NCI-H2196 (cell line): Measurements from ENCODE around the gene CALY.
"Not testable (repeated sequence)": the region's sequence is repeated elsewhere in the genome, so short reads cannot be mapped to it uniquely, and the experiment has no call there.

Experiments
- DNase-seq: peaks from one replicate; lab custom pipeline; 2025; ENCODE audit not compliant: unreplicated experiment; lab: John Stamatoyannopoulos, UW

CALY gene

DNA sequence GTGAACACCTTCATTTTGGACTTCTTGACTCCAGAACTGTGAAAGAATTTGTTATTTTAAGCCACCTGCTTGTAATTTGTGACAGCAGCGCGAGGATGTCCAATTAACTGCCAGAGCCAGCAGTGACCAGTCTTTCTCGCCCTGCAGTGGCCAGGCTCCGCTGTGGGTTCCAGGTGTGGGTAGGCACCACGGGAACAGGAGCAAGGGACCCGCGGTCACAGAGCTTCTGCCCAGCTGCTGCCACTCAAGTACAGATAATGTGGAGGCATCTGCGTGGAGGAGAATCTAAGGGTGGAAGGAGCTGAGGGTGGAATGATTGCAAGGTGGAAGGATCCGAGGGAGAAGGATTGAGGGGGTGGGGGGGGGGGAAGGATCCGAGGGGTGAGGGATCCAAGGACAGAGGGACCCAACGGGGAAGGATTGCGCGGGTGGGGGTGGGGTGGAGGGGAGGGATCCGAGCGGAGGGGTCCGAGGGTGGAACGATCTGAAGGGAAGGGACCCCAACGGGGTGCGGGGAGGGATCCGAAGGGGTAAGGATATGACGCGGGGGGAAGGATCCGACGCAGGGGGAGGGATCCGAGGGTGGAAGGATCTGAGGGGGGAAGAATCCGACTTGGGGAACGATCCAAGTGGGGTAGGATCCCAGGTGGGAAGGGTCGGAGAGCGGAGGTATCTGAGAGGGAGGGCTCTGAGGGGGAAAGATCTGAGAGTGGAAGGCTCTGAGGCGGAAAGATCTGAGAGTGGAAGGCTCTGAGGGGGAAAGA, 3.6 kb downstream of the CALY start:
- no peak for DNase-seq

DNA sequence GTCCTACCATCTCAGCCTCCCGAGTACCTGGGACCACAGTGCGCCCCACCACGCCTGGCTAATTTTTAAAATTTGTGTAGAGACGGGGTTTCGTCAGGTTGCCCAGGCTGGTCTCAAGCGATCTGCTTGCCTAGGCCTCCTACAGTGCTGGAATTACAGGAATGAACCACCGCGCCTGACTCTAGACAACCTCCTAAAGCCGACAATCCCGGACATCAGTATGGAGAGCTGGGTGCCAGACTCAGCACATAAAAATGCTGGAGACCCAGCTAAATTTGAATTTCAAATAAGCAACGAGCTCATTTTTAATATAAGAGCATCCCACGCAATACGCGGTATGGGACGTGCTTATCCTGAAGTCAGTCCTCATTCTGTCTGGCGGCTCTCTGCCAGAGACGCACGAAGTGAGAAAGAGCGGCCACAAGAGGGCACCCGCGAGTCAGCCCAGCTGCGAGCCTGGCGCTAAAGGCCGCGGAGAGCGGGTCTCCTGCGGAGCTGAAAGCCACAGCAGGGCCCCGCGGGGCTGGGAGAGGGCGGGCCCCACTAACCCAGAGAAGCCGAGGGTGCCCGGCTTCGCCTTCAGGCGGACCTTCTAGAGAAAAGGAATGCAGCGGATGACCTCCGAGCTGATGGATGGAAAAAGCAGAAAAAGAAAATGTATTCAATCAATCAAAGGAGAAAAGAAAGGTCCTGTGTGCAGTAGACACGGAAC, 7.0 kb downstream of the CALY start:
- peak; percentile 74 for DNase-seq

DNA sequence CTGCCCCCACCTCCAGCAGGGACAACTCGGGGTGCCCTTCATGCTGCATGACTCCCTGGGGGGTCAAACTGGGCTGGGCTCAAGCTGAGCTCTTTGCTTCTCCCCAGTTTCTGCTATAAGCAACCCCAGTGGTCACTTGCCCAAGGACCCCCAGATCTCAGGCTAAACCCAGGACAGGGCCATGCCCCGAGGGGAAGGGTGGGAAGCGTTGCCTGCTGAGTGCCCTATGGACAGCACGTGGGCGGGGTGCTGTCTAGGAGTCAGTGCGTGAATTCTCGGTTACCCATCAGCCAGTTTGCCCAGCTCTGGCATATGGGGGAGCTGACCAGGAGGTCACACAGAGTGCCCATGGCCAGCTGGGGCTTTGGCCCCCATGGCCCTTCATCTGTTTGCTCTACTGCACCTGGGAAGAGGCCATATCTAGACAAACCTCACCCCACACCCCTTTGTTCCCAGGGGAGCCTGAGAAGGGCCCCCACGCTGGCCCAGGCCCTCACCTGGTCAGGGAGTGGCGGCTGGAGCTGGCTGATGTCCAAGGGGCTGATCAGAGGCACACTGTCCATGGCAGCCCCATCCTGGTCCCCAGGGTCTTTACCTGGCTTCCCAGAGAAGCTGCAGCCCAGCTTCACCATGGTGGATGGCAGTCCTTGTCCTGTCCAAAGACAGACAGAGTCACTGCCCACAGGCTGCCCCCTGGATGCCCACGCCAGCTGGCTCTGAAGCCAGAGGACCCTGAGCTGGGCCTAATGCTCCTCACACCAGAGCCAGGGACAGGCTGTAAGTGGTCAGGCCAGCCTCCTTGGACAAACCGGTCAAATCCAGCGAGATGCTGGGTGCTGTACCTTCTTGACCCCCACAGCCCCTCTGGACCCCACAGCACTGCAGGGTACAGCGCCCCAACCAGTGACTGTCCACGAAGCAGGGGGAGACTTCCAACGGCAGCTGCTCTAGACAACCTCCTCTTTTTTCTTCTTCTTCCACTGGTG, 8.0 kb downstream of the CALY start:
- no peak for DNase-seq

DNA sequence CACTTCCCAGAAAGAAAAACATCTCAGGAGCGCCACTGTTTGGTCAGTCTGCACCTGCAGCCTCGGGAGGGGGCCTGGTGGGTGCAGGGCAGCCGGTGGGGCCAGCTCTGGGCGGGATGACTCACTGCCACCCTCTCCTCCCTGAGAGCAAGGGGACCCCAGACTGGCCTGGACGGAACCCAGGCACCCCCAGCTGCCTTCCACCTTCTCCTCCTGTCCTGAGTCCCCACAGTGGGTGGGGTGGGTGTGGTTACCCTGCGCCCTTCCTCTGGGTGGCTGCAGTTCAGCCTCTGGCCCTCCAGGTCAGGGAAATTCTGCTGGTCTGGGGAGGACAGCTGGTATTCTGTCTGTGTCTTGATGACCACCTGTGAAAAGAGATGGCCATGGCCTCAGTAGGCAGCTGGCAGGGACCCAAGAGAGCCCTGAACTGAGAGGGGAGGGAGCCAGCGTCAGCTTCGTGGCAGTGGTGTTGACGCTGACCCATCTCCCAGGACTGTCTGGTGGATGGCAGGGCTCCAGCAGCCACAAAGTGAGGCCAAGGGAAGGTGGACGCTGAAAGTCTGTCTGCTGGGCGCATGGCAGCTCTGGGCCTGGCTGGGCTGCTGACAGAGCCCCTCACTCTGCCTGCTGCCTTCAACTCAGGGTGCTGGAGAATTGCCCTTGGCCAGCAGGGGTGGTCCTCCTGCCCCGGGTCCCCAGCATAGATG, 8.9 kb downstream of the CALY start:
- peak; percentile 34 for DNase-seq

DNA sequence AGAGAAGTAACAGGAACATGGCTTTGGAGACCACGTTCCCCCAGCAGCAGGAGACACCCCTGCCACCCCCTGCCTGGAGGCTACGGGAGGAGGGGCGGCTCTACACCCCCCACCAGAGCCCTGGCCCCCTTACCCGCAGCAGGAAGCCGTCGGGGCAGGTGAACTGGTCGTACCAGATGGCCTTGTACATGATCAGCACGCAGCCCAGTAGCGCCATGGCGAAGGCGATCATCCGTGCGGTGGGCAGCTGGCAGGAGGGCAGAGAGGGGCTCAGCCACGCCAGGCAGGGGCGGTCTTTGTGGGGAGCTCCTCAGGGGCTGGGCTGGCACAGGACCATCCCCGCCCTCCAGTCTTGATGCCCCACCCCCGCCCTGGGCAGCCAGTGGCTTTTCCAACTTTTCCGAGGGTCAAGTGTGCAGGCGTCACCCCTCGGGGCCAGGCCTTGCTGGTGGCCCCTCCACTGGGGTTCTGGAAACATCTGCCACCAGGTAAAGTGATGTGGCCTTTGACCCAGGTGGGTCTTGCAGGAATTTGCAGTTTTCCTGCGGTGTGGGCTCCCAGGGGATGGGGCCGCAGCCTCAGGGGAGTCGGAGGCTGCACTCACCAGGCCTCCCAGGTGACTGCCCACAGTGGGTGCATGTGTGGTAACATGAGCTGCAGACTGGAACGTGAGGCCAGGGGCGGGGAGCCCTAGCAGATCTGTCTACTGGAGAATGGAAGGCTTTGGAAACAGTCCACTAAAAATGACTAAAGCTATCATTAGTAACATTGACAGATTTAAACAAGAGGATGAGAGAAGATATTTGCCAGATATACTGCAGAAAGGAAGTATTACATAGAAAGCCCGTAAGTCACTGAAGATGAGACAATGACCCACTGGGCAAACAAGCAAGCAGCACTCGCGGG, 9.7 kb downstream of the CALY start:
- peak; percentile 34 for DNase-seq

DNA sequence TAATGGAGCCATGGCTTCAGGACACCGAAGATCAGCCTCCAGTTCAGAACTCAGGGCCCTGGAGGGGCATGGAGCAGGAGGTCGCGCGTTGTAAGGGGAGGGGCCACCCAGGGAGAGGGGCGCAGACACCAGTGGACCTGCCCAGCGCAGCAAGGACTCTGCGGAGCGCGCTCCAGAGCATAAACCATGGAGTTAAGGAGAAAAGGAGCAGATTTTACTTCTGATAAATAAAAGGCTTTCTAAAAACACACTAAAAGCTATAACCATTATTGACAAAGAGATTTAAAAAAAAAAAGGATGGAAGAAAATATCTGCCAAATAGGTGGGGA, 10.5 kb downstream of the CALY start:
- no peak for DNase-seq

DNA sequence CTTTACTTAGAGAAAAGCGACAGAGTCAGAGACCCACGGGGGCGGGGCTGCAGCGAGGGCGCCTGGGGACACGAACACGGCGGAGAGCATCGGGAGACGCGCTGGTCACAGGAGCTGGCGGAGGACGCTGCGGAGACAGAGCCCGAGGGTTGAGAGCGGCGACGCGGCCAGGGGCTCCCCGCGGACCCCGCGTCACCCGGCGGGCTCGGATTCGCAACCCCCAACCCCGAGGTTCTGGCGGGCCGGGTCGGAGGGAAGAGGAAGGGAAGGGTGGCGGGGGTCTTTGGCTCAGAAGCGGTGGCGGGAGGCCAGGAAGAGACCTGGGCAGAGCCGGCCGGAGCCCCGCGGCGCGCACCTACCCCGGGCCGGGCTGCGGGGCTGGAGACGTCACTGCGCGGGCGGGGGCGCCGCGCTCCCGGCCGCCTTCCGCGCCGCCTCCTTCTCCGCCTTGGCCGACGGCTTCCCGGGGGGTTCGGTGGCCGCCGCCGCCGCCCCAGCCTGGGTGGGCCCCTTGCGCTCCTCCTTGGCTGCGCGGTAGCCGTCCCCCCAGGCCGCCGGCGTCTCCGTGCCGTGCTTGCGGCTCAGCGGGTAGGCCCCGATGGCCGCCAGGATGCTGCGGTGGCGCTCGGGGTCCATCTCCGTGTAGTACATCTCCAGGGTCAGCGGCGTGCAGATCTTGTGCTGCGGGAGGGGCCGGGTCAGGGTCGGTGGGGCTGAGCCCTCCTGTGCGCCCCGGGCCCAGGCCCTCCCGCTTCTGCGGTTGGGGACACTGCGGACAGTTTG, 11.1 kb downstream of the CALY start:
- DNase-seq, result peak; percentile 3

DNA sequence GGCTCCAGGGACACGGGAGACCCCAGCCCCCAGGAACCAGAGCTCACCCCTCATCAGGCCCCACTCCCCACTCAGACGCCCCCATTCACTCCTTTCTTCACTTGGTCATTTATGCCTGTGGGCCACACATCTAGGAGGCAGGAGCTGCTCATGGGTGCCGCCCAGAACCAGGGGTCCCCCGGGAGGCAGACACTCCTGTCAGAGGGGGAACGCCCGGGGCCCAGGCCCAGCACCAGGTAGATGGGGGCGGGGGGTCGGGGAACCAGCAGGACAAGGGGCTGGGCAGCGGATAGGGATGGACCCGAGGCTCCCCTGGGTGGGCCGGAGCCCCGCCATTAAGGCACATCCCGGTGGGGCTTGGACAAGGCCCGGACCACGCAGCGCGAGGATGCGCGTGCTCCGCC, 11.8 kb downstream of the CALY start:
- no peak for DNase-seq

DNA sequence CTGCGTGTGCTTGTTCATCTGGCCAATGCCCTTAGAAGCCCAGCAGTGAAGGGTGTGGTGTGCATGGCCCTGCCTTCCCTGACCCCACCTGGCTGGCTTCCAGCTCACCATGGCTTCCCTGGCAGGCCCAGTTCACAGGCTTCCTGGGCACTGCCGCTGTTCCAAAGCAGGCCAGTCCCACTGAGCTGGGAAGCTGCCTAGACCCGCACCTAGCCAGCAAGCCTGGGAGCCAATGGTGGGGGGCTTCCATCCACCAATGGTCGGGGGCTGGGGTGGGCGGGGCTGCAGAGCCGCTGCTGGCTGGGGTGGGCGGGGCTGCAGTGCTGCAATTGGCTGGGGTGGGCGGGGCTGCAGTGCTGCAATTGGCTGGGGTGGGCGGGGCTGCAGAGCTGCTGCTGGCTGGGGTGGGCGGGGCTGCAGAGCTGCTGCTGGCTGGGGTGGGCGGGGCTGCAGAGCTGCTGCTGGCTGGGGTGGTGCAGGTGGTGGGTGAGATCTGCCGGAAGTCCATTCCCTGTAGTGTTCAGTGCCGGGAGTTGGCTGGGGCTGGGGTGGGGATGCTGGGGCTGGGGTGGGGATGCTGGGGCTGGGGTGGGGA, 12.4 kb downstream of the CALY start:
- peak; percentile 69 for DNase-seq

DNA sequence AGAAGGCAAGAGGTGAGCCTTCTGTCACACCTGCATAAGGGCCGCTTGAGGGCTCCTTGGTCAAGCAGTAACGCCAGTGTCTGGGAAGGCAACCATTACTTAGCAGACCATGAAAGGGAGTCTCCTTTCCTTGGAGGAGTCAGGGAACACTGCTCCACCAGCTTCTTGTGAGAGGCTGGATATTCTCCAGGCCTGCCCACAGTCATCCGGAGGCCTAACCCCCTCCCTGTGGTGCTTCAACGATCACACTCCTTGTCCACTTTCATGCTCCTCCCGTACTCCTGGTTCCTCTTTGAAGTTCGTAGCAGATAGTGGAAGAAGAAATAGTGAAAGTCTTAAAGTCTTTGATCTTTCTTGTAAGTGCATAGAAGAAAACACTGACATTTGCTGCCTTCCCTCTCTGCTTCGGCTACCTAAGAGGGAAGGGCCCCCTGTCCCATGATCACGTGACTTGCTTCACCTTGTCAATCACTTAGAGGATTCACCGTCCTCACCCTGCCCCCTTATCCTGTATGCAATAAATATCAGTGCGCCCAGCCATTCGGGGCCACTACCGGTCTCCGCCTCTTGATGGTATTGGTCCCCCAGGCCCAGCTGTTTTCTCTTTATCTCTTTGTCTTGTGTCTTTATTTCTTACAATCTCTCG, 14.5 kb downstream of the CALY start:
- not testable (repeated sequence) for DNase-seq

DNA sequence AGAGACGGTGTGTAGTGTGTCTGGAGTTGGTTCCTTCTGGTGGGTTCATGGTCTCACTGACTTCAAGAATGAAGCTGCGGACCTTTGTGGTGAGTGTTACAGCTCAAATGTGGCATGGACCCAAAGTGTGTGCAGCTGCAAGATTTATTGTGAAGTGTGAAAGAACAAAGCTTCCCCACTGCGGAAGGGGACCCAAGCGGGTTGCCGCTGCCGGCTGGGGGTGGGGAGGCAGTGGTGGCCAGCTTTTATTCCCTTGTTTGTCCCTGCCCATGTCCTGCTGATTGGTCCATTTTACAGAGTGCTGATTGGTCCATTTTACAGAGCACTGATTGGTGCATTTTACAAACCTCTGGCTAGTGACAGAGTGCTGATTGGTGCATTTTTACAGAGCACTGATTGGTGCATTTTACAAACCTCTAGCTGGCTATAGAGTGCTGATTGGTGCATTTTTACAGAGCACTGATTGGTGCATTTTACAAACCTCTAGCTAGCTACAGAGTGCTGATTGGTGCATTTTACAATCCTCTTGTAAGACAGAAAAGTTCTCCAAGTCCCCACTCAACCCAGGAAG, 15.8 kb downstream of the CALY start:
- DNase-seq, result not testable (repeated sequence)

DNA sequence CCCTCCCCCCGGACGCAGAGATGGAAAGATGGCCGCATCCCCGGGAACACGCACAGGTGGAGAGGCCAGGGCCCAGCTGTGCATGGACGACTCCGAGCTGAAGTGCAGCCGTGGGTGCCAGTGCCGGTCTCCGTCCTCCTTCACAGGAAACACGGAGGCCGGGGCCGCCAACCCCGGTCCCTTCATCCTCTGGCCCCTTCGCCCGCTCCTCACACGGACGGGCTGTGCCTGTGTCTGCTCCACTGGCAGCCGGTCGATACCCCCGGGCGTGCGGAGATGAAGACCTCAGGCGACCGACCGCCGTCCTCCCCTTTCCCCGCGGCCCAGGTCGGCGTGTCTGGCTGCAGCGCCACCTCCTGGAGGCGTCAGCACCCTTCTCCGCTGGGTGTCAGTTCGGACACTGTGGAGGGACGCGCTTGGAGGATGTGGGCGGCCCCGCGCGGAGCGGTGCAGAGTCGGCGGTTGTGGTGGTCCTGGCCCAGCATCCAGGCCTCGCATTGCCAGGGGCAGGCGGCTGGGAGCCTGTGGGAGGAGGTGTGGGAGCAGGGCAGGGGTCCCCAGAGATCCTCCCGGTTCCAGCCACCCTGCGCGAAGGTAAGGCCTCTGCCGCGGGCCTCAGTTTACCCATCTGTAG, 18.1 kb downstream of the CALY start:
- peak; percentile 64 for DNase-seq

DNA sequence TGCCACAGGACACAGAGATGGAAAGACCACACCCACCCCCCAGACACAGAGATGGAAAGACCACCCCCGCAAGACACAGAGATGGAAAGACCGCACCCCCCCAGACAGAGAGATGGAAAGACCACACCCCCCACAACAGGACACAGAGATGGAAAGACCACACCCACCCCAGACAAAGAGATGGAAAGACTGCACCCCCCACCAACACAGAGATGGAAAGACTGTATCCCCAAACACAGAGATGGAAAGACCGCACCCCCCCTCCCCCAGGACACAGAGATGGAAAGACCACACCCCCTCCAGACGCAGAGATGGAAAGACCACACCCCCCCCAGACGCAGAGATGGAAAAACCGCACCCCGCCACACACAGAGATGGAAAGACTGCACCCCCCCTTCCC, 20.0 kb downstream of the CALY start:
- DNase-seq, result no peak

DNA sequence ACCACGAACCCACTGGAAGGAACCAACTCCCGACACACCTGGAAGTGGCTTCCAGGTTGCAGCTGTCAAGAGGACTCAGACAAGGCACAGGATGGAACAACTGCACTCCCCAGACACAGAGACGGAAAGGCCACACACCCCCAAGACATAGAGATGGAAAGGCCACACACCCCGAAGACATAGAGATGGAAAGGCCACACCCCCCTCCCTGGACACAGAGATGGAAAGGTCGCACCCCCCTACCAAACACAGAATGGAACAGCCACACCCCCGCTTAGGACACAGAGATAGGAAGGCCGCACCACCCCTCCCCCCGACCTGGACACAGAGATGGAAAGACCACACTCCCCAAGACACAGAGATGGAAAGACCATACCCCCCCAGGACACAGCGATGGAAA, 20.4 kb downstream of the CALY start:
- no peak for DNase-seq

DNA sequence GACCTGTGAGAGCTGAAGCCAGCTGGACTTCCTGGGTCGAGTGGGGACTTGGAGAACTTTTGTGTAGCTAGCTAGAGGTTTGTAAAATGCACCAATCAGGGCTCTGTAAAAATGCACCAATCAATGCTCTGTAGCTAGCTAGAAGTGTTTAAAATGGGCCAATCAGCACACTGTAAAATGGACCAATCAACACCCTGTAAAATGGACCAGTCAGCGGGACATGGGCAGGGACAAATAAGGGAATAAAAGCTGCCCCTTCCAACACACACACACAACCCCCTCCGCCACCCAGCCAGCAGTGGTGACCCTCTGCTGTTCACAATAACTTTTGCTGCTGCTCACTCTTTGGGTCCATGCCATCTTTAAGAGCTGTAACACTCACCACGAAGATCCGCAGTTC, 20.8 kb downstream of the CALY start:
- peak; percentile 1 for DNase-seq

DNA sequence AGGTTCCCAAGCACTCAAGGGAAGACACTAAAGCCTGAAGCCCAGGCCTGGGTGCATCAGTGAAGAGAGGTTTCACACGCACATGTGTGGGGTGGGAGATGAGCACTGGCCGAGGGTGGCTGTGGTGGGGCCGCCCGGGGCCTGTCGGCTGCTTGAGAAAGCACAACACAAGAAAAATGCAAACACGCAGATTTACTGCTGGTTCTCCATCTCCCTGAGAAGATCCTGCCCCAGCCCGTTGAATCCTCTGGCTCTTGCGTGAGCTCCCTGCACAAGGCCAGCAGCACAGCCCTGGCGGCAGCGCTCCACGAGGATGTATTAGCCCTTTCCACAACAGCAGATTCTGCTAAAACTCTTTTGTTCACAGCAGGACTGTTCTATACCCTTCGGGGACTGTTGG, 21.8 kb downstream of the CALY start:
- DNase-seq, result no peak

DNA sequence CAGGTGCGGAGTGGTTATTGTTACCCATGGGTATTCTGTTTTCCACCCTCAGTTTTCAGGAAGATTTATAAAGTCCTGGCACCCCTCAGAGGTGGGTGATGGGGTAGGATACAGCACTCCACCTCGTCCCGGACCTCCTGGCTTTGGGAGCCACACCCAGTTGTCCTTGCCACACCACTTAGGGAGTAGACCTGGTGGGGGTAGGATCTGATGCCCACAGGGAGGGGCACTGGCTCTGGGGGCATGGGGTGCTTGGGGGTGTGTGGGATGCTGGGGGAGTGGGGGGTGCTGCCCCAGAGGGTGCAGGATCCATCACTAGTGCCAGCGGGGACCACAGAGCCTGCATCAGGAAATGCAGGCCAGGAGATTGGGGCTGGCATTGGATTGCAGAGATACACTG, 23.5 kb downstream of the CALY start:
- no peak for DNase-seq

DNA sequence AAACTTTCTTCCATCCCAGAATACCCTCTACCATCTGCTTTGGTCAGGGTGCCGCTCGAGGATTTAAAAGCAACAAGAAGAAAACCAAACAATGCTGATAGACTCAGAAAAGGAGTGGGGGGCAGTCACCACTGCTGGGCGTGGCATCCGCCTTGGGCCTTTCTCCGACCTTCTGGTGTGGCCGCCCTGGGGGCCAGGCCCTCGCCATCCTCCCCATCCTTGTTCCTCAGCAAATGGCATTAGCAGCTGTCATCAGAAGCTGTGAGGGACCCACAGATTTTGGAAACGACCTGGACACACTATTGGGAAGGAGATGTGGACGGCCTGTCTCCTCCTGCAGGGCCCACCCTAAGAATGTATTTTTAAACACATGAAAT, 23.9 kb downstream of the CALY start:
- DNase-seq, result no peak
